ENCODE measurements around the gene SUSD1.

- TF ChIP-seq CTCF (IDR thresholded peaks at IDR 0.05 in 8 of 11, conservative IDR thresholded peaks at IDR 0.05 in 3 of 11), result no peak
- no peak for TF ChIP-seq POLR2A (IDR thresholded peaks at IDR 0.05)
- no peak for TF ChIP-seq POLR2AphosphoS5 (IDR thresholded peaks at IDR 0.05)
These were observed 153.4 kb downstream of the SUSD1 start for GRCh38 chr9:112021742-112022141.

Data from spleen (tissue), 7 donors.